ENCODE data around the gene GALNT6. TPM values are rescaled to one million over a fixed set of nuclear protein-coding genes. Genes with fewer than 3 reads are reported as not detected.

The GALNT6 gene
- total and polyA plus RNA-seq, 2 experiments from 2014 or later: 28.4 to 30.7 TPM

DNA sequence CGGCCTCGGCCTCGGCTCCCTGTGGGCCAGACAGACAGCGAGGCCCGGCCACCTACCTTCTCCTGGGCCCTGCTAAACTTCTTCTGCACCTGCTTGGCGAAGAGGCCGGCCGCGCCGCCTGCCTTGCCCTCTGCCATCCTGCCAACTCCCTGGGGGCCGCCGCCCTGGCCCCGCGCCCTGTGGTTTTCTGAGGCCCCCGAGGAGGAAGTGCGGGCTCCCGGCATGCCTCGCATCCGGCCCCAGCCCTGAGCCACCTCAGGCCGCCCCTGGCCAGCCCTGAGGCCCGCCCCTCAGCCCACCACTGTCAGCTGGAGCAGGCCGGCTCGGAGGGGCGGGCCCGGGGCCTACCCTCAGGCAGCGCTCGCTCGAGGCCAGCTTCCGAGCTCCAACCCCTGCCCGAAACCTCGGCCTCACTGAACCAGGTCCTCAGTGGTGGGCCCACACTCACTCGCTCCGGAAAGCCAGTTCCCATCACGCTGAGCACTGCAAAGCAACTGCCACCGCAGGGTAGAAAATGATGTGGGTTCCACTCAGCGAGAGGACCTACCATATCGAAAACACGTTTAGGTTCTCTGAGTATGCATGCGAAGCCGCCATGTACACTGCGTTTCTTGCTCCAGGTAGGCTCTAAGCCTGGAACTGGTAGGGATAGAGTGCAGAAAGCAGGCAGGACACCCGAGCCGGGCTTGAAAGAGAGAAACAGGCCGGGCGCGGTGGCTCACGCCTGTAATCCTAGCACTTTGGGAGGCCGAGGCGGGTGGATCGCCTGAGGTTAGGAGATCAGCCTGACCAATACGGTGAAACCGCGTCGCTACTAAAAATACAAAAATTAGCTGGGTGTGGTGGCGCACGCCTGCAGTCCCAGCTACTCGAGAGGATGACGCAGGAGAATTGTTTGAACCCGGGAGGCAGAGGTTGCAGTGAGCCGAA, 67.0 kb downstream of the GALNT6 start, which contains the start of gene BIN2:
Gene BIN2, minus strand, starts transcription at position 209 of the 930 bp plus-strand sequence. Its CDS starts 72 bp downstream, at position 137.
- DNase-seq (ENCODE audit: low spot score): no peak
- 98% methylated on average over 50 of the region's 60 CpGs for WGBS (ENCODE audit: low lambda C conversion rate, missing lambda C conversion rate)
- H3K27ac ChIP-seq: no peak within 1 kb of the TSS
- no peaks in the 10 kb centered on the region for H3K9me2 ChIP-seq (replicated peaks; ENCODE audit: insufficient read depth)
- no peak within 1 kb of the TSS for H3K4me3 ChIP-seq
- H3K79me2 ChIP-seq: no peaks in the 10 kb centered on the region
- H2AFZ ChIP-seq: no peak within 1 kb of the TSS
- H3K4me1 ChIP-seq (ENCODE audit: insufficient read depth): no peaks in the 10 kb centered on the region
- H3K4me2 ChIP-seq: no peak within 1 kb of the TSS
- no peaks in the 10 kb centered on the region for H3K9me3 ChIP-seq (ENCODE audit: low read depth)
- H3K27me3 ChIP-seq: no peaks in the 10 kb centered on the region
- TF ChIP-seq, protein P1, sequence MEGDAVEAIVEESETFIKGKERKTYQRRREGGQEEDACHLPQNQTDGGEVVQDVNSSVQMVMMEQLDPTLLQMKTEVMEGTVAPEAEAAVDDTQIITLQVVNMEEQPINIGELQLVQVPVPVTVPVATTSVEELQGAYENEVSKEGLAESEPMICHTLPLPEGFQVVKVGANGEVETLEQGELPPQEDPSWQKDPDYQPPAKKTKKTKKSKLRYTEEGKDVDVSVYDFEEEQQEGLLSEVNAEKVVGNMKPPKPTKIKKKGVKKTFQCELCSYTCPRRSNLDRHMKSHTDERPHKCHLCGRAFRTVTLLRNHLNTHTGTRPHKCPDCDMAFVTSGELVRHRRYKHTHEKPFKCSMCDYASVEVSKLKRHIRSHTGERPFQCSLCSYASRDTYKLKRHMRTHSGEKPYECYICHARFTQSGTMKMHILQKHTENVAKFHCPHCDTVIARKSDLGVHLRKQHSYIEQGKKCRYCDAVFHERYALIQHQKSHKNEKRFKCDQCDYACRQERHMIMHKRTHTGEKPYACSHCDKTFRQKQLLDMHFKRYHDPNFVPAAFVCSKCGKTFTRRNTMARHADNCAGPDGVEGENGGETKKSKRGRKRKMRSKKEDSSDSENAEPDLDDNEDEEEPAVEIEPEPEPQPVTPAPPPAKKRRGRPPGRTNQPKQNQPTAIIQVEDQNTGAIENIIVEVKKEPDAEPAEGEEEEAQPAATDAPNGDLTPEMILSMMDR (IDR thresholded peaks at IDR 0.05; ENCODE audit: poor library complexity): no peak
- TF ChIP-seq EZH2phosphoT487 (IDR thresholded peaks at IDR 0.05; ENCODE audit: low read depth, severe bottlenecking, unreplicated experiment) (no peak), EZH2 (IDR thresholded peaks at IDR 0.05; ENCODE audit: borderline replicate concordance) (no peak)
- no peaks in the 10 kb centered on the region for H3K36me3 ChIP-seq (replicated peaks; ENCODE audit: insufficient read depth, low read depth)
- H4K20me1 ChIP-seq (ENCODE audit: insufficient read depth, poor library complexity, severe bottlenecking): no peaks in the 10 kb centered on the region

DNA sequence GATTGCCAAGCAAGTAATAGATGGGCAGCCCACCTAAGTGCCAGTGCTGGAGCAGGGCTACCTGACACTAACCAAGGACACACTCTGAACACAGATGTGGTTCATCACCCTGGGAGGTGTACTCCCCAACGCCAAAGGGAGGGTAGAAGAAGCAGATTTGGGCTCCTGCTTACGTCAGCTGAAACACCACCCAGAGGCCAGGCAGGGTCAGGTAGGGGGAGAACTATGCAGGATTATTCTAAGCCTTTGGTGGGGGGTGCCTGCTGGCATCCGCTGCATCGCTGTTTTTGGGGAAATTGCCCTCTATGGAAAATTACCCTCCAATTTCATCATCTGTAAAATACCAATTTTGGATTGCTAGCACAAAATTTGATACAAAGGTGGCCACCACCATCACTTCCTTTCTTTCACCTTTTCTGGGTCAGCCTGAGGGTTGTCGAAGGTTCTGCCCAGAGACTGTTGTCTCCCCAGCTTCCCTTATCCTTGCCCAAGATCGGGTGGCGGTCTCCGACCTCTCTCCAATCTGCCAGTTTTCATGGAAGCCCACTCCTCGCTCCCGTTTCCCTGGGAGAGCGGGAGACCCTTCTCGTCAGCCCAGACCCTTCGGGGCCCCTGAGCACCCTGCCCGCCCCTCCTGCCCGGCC, 67.8 kb downstream of the GALNT6 start:
- WGBS (ENCODE audit: low lambda C conversion rate, missing lambda C conversion rate): 97% methylated on average over 12 of the region's 15 CpGs
- no peak overlapping the region for H2AFZ ChIP-seq
- peaks cover 6% of the 10 kb centered on the region for H3K4me1 ChIP-seq (ENCODE audit: insufficient read depth)
- H3K27ac ChIP-seq: no peak overlapping the region
- no peak overlapping the region for H3K4me3 ChIP-seq
- H3K27me3 ChIP-seq: no peaks in the 10 kb centered on the region
- TF ChIP-seq, protein P1 (IDR thresholded peaks at IDR 0.05; ENCODE audit: poor library complexity): no peak
- TF ChIP-seq EZH2 (IDR thresholded peaks at IDR 0.05; ENCODE audit: borderline replicate concordance) (no peak), EZH2phosphoT487 (IDR thresholded peaks at IDR 0.05; ENCODE audit: low read depth, severe bottlenecking, unreplicated experiment) (no peak)
- no peaks in the 10 kb centered on the region for H3K9me3 ChIP-seq (ENCODE audit: low read depth)
- H3K36me3 ChIP-seq (replicated peaks; ENCODE audit: insufficient read depth, low read depth): no peaks in the 10 kb centered on the region
- DNase-seq (ENCODE audit: low spot score): no peak
- no peaks in the 10 kb centered on the region for H4K20me1 ChIP-seq (ENCODE audit: insufficient read depth, poor library complexity, severe bottlenecking)
- H3K9me2 ChIP-seq (replicated peaks; ENCODE audit: insufficient read depth): no peaks in the 10 kb centered on the region
- no peak overlapping the region for H3K4me2 ChIP-seq
- no peaks in the 10 kb centered on the region for H3K79me2 ChIP-seq

DNA sequence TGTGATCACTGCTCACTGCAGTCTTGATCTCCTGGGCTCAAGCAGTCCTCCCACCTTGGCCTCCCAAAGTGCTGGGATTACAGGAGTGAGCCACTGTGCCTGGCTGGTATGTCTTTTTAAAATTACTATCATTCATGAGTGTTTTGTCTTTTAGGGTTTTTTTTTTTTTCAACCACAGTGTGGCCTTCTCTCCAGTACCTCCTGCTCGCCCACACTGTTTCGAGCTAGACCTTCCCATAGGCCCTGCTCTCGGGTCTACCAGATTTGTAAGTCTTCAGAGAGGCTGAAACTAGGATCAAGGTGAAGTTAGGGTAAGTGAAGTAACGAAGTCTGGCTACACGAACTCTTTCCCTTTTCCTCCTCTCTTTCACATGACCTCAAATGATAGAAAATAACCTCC, 68.8 kb downstream of the GALNT6 start:
- no peaks in the 10 kb centered on the region for H4K20me1 ChIP-seq (ENCODE audit: insufficient read depth, poor library complexity, severe bottlenecking)
- 86% methylated on average over 5 of the region's 5 CpGs for WGBS (ENCODE audit: low lambda C conversion rate, missing lambda C conversion rate)
- H3K4me1 ChIP-seq (ENCODE audit: insufficient read depth): peaks cover 6% of the 10 kb centered on the region
- H3K79me2 ChIP-seq: no peaks in the 10 kb centered on the region
- no peak overlapping the region for H2AFZ ChIP-seq
- TF ChIP-seq EZH2phosphoT487 (IDR thresholded peaks at IDR 0.05; ENCODE audit: low read depth, severe bottlenecking, unreplicated experiment) (no peak), EZH2 (IDR thresholded peaks at IDR 0.05; ENCODE audit: borderline replicate concordance) (no peak)
- TF ChIP-seq, protein P1 (IDR thresholded peaks at IDR 0.05; ENCODE audit: poor library complexity): no peak
- H3K9me2 ChIP-seq (replicated peaks; ENCODE audit: insufficient read depth): no peaks in the 10 kb centered on the region
- no peak overlapping the region for H3K4me2 ChIP-seq
- no peaks in the 10 kb centered on the region for H3K9me3 ChIP-seq (ENCODE audit: low read depth)
- DNase-seq (ENCODE audit: low spot score): no peak
- H3K4me3 ChIP-seq: no peak overlapping the region
- H3K36me3 ChIP-seq (replicated peaks; ENCODE audit: insufficient read depth, low read depth): no peaks in the 10 kb centered on the region
- H3K27me3 ChIP-seq: no peaks in the 10 kb centered on the region
- no peak overlapping the region for H3K27ac ChIP-seq

All from hepatocyte (in vitro differentiated cells).